GM04503 (cell line): ENCODE measurements around the gene PPP2R2C.

ENCODE experiments used
- DNase-seq: peaks from one replicate; pipeline ENCODE4 v3.0.0-alpha.2; 2012; ENCODE audit warnings: low read depth

The PPP2R2C gene

DNA sequence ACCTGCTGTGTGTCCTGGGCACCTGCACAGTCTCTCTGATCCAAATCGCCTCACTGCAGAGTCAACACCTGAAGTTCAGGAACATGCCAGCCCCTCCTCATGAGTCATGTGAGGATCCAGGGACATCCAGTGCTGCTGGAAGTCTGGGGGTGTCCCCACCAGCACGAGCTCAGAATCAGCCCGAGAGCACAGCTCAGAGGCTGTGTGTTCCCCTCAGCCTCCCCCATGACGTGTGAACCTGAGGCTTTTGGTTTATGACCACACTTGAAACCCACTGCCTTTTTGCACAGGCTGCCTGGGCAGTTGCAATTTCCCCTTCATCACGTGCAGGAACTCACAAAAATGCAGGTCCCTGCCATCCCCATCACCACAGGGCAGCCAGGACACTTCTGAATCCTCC is 47.1 kb downstream of the PPP2R2C start:
- no peak for DNase-seq

DNA sequence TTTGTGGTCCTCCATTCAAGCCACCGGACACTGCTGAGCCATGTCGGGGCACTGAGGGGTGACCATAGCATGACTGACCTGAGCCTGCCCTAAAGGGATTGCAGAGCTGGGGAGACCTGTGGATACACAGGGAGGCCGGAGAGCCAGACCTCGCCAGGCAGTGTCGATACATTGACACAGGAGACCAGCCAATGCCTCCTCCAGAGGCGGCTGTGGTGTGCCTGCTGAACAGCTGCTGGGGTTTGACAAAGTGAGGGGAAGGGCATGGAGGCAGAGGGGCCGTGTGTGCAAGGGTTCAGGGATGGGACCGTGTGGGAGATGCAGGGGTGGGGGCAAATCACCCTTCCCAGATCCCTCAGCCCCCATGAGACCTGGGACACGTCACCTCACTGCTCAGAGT is 48.0 kb downstream of the PPP2R2C start:
- no peak for DNase-seq

DNA sequence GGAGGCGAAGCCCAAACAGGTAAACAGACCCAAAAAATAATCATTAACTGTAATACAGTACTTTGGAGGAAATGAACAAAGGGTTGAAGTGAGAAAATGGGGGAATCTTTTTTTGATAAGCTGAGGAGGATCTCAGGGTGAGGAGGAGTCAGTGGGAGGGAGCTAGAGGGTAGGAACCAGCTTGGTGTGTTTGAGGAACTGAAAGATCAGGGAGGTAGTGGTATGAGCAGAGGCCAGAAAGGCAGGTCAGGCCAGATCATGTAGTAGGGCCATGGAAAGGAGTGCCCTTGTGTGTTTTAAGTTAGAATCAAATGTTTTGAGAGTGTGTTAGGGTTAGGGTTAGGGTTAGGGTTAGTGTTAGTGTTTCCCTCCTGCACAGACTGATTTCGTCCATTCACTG is 48.8 kb downstream of the PPP2R2C start:
- DNase-seq = no peak

DNA sequence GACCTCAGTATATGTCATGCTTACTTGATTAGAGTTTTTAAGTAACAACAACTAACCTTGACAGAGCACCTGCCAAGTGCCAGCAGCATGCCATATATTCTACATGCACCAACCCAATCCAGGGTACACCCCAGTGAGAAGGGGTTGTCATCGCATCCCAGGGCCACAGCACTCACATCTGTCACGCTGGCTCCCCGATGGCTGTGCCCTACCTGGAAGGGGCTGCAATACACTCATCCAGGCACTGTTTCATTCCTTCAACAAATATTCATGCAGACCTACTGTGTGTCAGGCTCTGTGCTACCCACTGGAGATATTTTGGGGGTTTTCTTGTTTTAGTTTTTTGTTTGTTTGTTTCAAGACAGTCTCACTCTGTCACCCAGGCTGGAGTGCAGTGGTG is 49.5 kb downstream of the PPP2R2C start:
- no peak for DNase-seq

DNA sequence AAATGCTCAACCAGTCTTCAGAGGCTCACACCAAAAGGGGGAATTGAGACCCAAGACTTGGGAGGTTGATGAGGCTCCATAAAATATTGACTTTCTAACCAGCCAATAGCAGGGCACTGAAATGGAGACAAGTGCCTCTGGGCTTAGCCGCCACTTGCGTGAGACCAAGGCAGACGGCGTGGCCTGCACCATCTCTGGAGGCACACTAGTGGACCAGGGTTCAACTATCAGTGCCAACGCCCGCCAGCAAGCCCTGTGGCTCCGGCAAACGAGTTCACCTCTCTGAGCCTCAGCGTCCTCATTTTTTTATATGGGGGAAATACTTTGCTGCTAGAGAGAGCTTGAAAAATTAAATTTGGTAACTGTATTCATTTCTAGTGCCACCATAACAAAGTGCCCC is 50.3 kb downstream of the PPP2R2C start:
- no peak for DNase-seq

DNA sequence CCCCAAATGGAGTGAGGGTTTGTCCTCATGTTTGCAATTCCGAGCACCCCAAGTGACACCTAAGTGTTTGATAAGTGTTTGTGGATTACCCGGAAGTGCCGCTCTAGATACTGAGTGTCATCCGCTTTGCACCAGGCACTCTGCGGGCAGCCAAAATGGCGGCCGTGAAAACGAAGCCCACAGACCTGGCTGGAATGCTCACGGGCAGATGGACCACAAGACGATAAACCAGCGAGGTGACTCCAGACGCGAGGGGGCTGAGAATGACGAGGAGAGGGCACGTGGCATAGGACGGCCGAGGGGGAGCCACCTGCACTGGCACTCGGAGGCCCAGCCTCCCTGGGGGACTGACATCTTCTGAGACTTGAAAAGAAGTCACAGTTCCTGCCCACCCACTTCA is 51.0 kb downstream of the PPP2R2C start:
- no peak for DNase-seq

DNA sequence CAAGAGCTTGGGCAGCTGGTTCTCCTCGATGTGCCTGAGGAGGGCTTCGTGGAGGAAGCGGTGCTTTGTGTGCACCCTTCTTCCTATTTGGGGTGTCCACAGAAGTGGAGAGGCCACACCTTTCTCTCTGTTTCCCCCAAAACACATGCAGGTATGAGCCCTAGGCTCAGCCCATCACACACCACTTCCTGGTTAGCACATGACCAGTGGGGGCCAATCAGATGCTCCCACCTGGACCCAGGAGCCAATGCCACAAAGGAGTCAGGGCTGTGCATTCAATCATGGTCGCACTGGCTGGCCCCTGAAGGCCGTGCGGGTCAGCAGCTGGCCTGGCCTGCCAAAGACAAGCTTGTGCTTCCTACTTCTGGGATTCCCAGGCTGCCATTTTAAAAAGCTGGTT is 51.4 kb downstream of the PPP2R2C start:
- DNase-seq = no peak

DNA sequence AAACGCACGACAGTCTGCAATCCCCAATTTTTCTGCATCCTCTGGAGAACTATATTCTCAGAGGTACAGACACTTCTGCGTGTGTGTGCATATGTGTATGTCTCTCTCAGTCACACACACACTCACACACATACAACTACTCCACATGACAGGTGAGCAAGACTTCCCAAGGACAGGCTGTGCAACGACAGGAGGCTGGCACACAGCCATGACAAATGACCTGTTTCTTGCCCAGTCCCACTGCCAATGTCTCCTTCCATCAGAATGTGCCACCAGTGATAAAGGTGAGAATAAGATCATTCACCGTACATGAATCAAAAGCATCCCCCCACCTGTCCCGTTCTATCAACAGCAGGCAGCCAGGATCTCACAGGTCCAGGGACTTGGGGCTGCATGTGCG is 52.4 kb downstream of the PPP2R2C start:
- DNase-seq = no peak

DNA sequence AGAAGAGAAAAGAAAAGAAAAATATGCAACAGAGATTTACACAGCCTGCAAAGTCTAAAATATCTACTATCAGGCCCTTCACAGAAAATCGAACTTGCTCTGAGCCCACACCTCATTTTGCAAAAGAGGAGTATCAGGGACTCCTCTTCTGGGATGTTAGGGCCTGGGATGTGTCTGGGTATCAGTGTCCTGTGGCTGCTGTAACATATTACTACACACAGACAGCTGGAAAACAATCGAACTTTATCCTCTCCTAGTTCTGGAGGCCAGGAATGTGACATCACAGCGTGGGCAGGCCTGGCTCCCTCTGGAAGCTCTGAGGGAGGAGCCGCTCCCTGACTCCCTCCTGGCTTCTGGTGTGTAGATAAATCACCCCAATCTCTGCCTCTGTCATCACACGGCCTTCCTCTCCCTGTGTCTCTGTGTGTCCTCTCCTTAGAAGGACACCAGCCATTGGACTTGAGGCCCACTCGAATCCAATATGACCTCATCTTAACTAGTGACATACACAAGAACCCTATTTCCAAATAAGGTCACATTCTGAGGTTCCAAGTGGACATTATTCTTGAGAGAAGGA is 52.9 kb downstream of the PPP2R2C start:
- DNase-seq = no peak

DNA sequence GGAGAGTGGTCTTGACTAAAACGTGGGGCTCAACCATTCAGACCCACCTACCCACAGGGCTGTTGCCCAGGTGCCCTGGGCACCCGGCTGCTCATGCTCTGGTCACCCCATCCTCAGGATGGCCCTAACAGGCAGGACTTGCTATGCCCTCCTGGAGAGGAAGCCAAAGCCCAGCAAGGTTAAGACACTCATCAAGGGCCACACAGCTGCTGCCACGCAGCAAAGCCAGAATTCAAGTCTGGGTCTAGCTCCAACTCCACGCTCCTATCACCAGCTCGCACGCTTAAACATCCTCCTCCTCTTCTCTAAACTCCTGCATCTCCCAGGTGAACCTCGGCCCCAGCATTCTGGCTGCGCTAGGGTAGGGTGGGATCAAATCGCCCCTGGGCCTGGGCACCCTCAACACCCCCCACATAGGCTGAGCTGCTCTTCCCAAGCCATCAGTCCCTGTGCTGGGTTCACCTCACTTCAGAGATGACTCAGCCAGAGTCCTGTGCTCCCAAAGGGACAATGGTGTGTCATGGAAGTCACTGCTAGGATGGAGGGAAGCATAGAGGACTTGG is 54.1 kb downstream of the PPP2R2C start:
- no peak for DNase-seq

DNA sequence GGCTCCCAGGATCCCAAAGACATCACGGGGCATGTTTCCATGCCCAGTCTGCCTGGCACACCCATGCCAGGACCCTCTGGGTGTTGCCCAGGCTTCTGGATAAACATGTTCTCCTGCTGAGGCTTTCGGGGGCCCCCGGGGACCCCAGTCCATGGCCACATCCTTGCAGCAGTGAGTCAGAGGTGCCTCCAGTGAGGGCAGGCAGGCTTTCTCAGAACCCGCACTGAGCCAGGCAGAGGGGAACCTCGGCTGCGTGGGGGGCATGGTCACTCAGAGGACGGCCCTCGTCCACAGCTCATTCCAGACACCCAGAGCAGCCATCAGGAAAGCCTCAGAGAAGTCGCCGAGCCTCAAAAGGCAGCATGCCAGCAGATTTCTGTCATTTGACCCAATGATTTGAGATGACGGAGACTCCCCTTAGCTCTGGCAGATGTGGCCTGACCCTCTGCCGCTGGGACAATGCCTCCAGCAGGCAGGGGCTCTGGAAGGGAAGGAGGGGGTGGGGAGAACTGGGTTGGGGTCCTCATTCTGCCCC is 54.8 kb downstream of the PPP2R2C start:
- no peak for DNase-seq

DNA sequence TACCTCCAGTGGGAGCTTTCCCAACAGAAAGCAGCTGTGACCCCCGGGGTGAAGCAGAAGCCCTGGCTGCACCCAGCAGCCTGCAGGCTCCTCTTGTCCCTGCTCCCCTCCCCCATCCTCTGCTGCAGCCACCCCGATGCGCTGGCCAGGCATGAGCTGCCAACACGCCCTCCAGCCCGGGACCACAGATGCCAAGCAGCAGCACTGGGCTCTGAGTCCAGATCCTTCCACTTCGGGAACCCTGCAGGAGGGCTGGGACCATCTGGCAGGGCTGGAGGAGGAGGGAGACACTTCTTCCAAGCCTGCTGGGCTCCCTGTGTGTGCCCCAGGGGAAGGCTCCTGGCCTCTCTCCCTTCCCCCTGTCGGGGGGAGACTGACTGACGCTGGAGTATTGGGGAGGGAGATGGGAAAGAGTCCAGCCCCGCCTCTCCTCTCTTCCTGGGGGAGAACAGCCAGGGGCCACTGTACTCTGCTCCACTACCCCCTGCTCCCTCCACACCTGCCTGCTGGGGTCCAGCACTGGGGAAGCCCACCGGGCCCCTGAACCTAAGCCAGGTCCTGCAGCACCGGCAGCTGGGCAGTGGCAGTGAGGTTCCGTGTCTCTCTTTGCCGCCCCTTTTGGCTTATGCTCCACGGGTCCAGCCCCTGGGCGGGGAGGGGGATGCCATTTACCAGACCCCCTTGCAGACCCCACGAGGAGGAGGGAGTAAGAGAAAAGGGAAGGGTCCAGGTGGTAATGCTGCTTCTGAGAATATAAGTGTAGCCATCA is 55.7 kb downstream of the PPP2R2C start:
- no peak for DNase-seq

DNA sequence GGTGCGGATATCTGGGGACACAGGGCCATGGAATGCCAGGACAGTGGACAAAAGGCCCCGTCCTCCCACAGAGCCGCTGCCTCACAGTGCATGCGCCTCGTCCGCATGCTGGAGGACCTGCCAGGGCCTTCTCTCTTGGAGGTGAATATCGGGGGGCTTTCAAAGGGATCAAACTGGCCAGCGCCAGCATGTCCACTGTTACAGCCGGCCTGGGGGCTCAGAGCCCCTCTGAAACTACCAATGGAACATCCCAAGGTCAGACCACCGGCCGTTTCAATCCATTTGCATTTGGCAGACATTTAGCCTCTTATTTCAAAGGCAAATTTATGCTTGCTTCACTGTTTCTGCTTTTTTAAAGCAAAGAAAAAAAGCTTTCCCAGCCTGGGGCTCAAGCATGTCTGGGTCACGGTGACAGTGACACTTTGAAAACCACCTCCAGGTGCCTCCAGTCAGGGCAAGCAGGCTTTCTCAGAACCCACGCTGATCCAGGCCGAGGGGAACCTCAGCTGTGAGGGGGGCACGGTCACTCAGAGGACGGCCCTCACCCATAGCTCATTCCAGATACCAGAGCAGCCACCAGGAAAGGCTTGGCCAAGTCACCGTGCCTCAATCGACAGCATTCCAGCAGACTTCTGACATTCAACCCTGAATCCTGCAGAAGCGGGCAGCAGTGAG is 57.2 kb downstream of the PPP2R2C start:
- DNase-seq = no peak

DNA sequence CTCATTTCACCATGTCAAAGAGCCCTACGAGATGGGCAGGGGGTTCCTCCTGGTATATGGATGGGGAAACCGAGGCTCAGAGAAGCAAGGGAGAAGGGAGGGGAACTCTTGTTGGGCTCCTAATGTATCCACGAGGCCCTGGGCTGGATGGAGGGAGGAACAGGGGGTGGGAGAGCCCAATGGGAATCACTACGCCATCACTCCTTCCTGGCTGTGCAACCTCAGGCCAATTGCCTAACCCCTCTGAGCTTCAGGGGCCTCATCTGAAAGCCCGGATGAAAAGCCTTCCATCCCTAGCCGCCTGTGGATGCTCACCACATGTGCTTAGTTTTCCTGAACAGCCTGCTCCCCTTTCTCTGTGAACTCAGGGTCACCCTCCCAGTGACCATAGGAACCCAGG is 57.8 kb downstream of the PPP2R2C start:
- DNase-seq = no peak

DNA sequence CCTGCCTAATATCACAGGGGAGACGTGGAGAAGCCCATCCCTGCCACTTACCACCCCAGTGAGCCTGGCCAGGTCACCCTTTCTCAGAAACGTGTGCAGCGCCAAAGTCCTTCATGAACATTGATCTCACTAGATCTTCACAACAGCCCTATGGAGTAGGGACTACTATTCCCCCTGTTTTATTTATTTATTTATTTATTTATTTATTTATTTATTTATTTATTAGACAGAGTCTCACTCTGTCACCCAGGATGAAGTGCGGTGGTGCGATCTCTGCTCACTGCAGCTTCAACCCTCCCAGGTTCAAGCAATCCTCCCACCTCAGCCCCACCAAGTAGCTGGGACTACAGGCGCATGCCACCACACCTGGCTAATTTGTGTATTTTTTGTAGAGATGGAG is 61.8 kb downstream of the PPP2R2C start:
- no peak for DNase-seq

DNA sequence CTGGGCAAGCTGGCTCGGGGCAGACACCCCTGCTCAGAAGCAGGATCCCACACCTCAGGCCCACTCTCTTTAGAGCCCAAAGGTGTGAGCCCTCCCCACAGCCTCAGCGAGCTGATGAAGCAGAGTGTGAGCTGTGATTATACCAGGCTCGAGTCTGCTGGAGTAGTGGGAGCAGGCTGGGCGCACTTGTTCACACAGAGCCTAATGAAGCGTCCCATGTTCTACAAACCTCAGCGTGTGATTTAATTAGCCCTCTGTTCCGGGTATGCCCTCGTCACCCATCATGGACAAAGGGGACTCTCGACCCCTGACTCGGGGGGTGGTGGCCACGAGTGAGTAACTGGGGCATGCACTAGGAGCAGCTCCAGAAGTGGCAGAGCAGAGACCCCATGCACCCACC is 62.3 kb downstream of the PPP2R2C start:
- no peak for DNase-seq

DNA sequence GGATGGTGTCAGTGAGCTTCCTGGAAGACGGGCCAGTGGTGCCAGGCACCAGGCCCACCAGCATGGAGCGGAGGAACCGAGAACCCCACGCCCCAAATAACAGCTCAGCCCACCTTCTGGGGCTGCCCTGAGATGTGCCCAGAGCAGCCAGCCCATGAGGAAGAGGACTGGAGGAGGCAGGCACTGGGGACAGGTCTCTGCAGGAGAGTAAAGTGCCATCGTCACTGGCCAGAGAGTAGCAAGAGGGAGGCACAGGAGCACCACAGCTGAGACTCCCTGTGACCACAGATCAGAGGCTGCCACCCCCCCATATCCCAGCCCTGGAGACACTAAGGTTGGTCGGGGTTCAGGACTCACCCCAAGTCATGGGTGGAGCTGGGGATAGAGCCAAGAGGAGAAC is 63.0 kb downstream of the PPP2R2C start:
- DNase-seq = no peak

DNA sequence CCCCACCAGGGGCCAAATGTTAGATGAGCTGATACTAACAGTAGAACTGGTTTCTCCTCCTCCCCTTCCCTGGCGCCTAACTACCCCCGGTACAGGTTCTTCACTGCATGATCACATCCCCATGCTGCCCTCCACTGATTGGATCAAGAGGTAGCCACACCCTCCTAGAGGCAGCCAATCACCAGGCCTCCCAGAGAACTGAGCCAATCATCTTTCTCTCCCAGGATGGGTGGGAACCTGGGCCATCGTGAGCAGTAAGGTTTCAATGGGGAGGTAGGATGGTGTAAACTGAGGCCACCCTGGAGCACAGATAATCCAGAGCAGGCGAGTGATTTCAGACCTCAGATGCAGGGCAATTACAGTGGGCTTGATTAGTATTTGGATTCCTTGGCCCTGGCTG is 64.2 kb downstream of the PPP2R2C start:
- no peak for DNase-seq

DNA sequence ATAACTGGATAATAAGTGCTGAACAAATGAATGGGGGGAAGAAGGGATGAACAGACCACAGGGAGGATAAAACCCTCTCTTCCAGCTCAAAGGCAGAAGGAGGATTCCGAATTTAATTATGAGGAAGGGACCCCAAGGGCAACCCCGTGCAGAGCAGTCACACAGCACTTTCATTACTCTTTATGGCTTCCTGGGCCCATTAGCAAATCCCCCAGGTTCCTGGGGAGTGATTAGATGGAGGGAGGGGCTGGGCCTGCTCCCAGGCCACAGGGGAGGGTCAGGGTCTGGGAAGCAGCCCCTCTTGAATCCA is 67.1 kb downstream of the PPP2R2C start:
- DNase-seq = no peak

DNA sequence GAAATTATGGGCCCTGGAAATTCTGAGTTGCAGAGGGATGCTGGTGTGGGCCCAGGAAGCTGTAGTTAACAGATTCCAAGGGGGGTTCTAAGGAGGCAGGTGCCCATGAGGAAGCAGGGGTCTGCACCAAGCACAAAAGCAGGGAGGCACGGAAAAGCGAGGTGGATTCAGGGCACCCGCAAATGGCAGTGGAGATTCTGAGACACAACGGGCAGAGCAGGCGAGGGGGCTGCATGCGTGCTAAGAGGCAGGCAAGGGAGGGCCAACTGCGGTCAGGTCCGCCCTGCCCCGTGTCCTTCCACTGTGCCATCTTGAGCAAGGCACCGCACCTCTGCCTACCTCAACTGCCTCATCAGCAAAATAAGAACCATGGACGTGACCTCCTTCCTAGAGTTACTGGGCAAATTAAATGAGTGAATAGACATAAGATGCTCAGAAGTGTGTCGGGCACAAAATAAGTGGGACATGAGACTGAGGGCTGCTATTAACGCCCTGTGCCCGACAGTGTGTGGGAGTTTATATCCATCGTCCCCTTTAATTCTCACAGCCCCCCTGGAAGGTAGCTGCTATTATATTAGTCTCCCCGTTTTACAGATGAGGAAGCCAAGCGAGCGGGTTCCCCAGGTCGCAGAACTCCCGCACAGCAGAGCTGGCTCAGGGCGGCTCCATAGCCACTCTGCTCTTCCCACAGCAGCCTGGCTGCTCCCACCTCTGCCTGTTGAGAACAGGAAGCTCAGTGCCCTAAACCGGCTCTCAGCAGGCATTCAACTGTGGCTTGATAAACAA is 67.6 kb downstream of the PPP2R2C start:
- DNase-seq = no peak

DNA sequence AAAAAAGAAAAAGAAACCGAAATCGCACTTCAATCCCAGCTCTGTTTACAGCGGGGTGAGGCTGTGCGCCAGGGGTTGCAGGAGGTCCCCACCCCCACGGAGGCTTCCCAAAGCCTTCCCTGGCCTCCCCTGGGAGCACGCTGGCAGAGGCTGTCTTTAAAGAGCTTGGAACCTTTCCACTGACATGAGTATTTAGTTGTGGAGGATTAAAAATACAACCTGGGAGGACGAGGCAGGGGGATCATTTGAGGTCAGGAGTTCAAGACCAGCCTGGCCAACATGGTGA is 69.1 kb downstream of the PPP2R2C start:
- DNase-seq = no peak

DNA sequence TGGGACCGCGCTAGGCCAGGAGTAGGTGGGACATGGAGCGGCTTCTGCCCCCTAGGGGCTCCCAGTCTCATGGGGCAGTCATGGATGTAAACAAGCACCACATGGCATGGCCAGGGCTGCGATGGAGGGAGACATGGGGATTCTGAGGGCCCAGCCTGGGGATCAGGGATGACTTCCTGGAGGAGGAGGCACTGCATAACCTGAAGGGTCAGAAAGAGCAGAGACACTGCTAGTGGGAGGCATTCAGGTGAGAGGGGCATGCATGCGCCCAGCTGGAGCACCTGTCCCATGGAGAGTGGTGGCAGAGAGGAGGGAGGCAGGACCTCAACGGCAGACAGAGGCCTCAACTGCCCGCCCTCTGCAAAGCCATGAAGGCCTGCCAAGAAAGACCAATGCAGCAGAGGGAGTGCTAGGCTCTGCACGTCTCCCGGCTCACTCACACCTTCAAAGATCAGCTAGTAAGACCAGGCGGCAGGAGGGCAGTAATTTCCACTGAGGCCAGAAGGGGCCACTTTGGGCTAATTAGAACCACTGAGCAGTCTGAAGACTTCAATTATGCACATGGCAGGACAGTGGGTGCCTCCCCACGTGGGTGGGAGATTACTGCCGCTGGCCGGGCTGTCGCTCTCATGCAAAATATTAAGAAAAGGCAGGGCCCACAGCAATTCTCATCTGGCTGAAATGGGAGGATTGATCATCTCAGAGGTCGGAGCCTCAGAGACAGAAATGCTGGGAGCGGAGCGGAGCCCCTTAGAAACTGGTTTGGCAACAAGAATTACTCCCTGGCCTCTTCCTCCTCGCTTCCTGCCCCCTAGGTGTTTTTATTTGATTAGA is 69.6 kb downstream of the PPP2R2C start:
- DNase-seq = no peak
